Mammary epithelial cell (primary cell): Measurements from ENCODE around the gene DBT.

Source experiments
- CTCF ChIP-seq, 2 donors: IDR thresholded peaks in 1 of 2; conservative IDR thresholded peaks in 1 of 2; 2 replicates each; pipeline ENCODE4 v1.5.1; 2011 to 2012; ENCODE audit warnings: inconsistent platforms in 2 of 2, low read length in 2 of 2, mild to moderate bottlenecking in 2 of 2, control low read depth in 1 of 2, low read depth in 1 of 2; ENCODE audit not compliant: insufficient read depth in 1 of 2; ENCODE audit errors: extremely low read depth in 1 of 2
- EZH2 ChIP-seq: IDR thresholded peaks from 2 replicates; pipeline ENCODE4 v1.6.1; 2012; ENCODE audit warnings: low read length, inconsistent platforms, borderline replicate concordance

- TF ChIP-seq EZH2 (no peak), CTCF (conservative IDR thresholded peaks at IDR 0.05 in 1 of 2, IDR thresholded peaks at IDR 0.05 in 1 of 2; ENCODE audit: extremely low read depth in 1 of 2, insufficient read depth in 1 of 2, low read depth in 1 of 2, low read length in 2 of 2) (no peak)
Measured at GRCh38 chr1:100240631-100241030, 9.0 kb downstream of the DBT start.
